HG03520 (cell line): ENCODE data around the gene CALCOCO1.

Experiments used
- ATAC-seq: cut with Tn5 transposase; IDR thresholded peaks from one replicate; pipeline ENCODE4 v1.9.1; 2021; ENCODE audit warnings: mild to moderate bottlenecking, moderate library complexity; ENCODE audit not compliant: unreplicated experiment

CALCOCO1 gene

GRCh38 chr12:53752192-53752601, 24.9 kb upstream of the CALCOCO1 start:
- no peak for ATAC-seq

GRCh38 chr12:53751336-53752191, 24.3 kb upstream of the CALCOCO1 start, which contains the start of gene CISTR:
TSS of gene CISTR (minus strand) at chr12:53751979.
- no peak for ATAC-seq

- no peak for ATAC-seq
Measured at GRCh38 chr12:53750812-53751335, 23.6 kb upstream of the CALCOCO1 start.

- no peak for ATAC-seq
Measured at GRCh38 chr12:53749986-53750811, 22.9 kb upstream of the CALCOCO1 start.

GRCh38 chr12:53748072-53748840, 21.0 kb upstream of the CALCOCO1 start:
- ATAC-seq = no peak

GRCh38 chr12:53747095-53747494, 19.8 kb upstream of the CALCOCO1 start:
- no peak for ATAC-seq

GRCh38 chr12:53746592-53747092, 19.4 kb upstream of the CALCOCO1 start:
- no peak for ATAC-seq

- ATAC-seq = no peak
Measured at GRCh38 chr12:53744751-53745150, 17.5 kb upstream of the CALCOCO1 start.

- ATAC-seq = no peak
Measured at GRCh38 chr12:53744130-53744441, 16.8 kb upstream of the CALCOCO1 start.

GRCh38 chr12:53743266-53744129, 16.2 kb upstream of the CALCOCO1 start:
- peak; percentile 46 for ATAC-seq

GRCh38 chr12:53740130-53740491, 12.9 kb upstream of the CALCOCO1 start:
- ATAC-seq = no peak

- no peak for ATAC-seq
Measured at GRCh38 chr12:53739214-53740129, 12.2 kb upstream of the CALCOCO1 start.

- ATAC-seq = no peak
Measured at GRCh38 chr12:53738406-53739213, 11.4 kb upstream of the CALCOCO1 start.

- ATAC-seq = no peak
Measured at GRCh38 chr12:53737951-53738405, 10.7 kb upstream of the CALCOCO1 start.

GRCh38 chr12:53737093-53737808, 10.0 kb upstream of the CALCOCO1 start:
- no peak for ATAC-seq

- no peak for ATAC-seq
Measured at GRCh38 chr12:53736592-53736991, 9.3 kb upstream of the CALCOCO1 start.

- no peak for ATAC-seq
Measured at GRCh38 chr12:53735556-53735955, 8.3 kb upstream of the CALCOCO1 start.
